PC-3 (cell line): ENCODE measurements around the gene LBX2.

ENCODE experiments used
- CTCF ChIP-seq: fragments of 300-600 bp; sonication (generic); conservative IDR thresholded peaks from 2 replicates; pipeline ENCODE4 v1.5.1; 2017; ENCODE audit warnings: antibody characterized with exemption, low read depth, mild to moderate bottlenecking, low read length
- EZH2 ChIP-seq: fragments of 300-600 bp; sonication (generic); IDR thresholded peaks from one replicate; pipeline ENCODE4 v1.6.1; 2017; ENCODE audit warnings: antibody characterized with exemption, mild to moderate bottlenecking, low read length; ENCODE audit not compliant: unreplicated experiment
- EZH2phosphoT487 ChIP-seq: fragments of 300-600 bp; sonication (generic); IDR thresholded peaks from 2 replicates; pipeline ENCODE4 v1.6.1; 2018; ENCODE audit warnings: mild to moderate bottlenecking, antibody characterized with exemption, low read length, borderline replicate concordance

DNA sequence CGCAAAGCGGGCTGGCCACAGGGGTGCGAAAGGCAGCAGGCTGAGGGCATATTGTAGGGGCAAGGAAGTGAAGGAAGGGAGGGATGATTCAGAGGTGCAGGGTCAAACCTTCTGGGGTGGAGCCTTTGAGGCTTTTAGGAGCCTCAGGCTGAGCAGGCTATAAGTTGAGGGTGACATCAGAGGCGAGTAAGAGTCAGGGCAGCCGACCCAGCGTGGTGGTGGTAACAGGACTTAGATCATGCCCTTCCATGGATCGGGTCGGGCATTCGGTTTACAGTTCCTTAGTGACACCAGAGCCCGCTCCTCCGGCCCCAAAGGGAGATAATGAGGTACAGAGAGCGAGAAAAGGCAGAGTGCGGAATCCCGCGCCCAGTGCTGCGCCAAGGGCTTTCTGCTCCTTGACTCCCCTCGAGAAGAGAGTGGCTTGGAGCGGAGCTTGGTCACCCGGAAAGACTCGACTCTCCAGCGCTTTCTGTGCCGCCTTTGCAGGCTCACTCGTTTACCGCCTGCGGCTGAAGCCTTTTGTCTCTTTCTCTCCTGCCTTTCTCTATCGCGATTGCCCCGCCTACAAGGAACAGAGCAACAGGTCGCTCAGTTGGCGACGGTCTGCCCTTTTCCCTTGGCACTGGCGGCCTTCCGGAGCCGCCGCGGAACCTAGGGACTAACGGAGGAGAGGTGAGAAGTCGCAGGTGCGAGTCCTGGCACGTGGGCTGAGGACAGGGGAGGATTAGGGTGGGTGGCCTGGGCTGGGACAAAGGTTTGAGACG, 720 bp downstream of the LBX2 start:
- TF ChIP-seq CTCF (no peak), EZH2phosphoT487 (no peak), EZH2 (no peak)
